ENCODE measurements around the gene PLSCR5. TPM values are rescaled to one million over a fixed set of nuclear protein-coding genes. Genes with fewer than 3 reads are reported as not detected.

The PLSCR5 gene
- total RNA-seq, 3 donors from 2014 or later = not detected

DNA sequence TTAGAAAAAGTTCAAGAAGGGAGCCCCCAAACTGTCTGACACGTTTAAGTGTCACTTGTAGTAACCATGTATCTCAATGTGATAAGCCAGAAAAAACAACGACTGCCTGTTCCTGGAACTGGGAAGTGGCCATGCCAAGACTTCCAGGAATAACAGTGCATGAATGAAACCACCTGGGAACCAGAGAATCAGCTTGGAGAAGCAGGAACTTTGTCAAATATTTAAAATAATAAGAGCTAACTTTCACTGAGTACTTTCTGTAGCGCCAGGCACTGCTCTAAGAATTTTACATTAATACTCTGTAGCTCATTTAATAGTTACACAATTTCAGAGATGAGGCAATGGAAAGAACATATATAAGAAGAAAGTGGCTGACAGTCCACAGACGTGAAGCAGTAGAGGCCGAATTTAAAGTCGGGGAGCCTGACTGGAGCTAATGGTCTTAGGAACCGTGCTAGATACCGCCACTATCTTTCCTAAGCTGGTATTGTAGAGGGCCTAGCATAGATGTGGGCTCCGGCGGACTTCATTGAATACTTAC, 61.6 kb downstream of the PLSCR5 start:
- no peak for TF ChIP-seq CTCF (IDR thresholded peaks at IDR 0.05)
- TF ChIP-seq POLR2AphosphoS5 (IDR thresholded peaks at IDR 0.05) = peak in 2 of 3 donors; percentile 41 to 49
- TF ChIP-seq POLR2A (IDR thresholded peaks at IDR 0.05) = no peak
- Histone ChIP-seq H3K9me3 (no peaks in the 10 kb centered on the region), H3K4me1 (peaks cover 0 to 7% of the 10 kb centered on the region in 2 donors), H3K27me3 (no peaks in the 10 kb centered on the region), H3K27ac (peak overlapping the region; percentile 97), H3K36me3 (no peaks in the 10 kb centered on the region), H3K4me3 (peak overlapping the region; percentile 72 to 79 (median 75))
- no peak for DNase-seq (ENCODE audit: low spot score in 2 of 2)
- intact Hi-C loops (cut with DNase I; ENCODE audit: low total_unique reads) = no loop called here

- intact Hi-C loops (cut with DNase I; ENCODE audit: low total_unique reads) = no loop called here
Observed at GRCh38 chr3:146542978-146543377, 62.2 kb downstream of the PLSCR5 start.

GRCh38 chr3:146542179-146542578, 63.0 kb downstream of the PLSCR5 start:
- DNase-seq (ENCODE audit: low spot score in 2 of 2) = no peak
- H3K4me3 ChIP-seq = peak overlapping the region; percentile 72 to 79 (median 75)
- no peaks in the 10 kb centered on the region for H3K36me3 ChIP-seq
- H3K27me3 ChIP-seq = no peaks in the 10 kb centered on the region
- intact Hi-C loops (cut with DNase I; ENCODE audit: low total_unique reads) = no loop called here
- TF ChIP-seq POLR2A (IDR thresholded peaks at IDR 0.05) (no peak), POLR2AphosphoS5 (IDR thresholded peaks at IDR 0.05) (no peak), CTCF (IDR thresholded peaks at IDR 0.05) (no peak)
- H3K27ac ChIP-seq = peak overlapping the region; percentile 72 to 97
- peaks cover 0 to 7% of the 10 kb centered on the region in 2 donors for H3K4me1 ChIP-seq
- H3K9me3 ChIP-seq = no peaks in the 10 kb centered on the region

More at GRCh38 chr3:146542978-146543377, 62.2 kb downstream of the PLSCR5 start:
- Histone ChIP-seq H3K27ac (peak overlapping the region; percentile 97), H3K4me3 (peak overlapping the region; percentile 72 to 79 (median 75)), H3K9me3 (no peaks in the 10 kb centered on the region), H3K36me3 (no peaks in the 10 kb centered on the region), H3K4me1 (peaks cover 0 to 7% of the 10 kb centered on the region in 2 donors), H3K27me3 (no peaks in the 10 kb centered on the region)
- TF ChIP-seq POLR2A (IDR thresholded peaks at IDR 0.05) (no peak), POLR2AphosphoS5 (IDR thresholded peaks at IDR 0.05) (no peak), CTCF (IDR thresholded peaks at IDR 0.05) (no peak)
- DNase-seq (ENCODE audit: low spot score in 2 of 2) = no peak

- Histone ChIP-seq H3K9me3 (no peaks in the 10 kb centered on the region), H3K36me3 (no peaks in the 10 kb centered on the region), H3K27me3 (no peaks in the 10 kb centered on the region), H3K4me1 (peaks cover 0 to 7% of the 10 kb centered on the region in 2 donors), H3K4me3 (peak overlapping the region in 2 of 3 donors; percentile 72 to 75), H3K27ac (peak overlapping the region in 1 of 2 donors; percentile 72)
- intact Hi-C loops (cut with DNase I; ENCODE audit: low total_unique reads) = no loop called here
- TF ChIP-seq POLR2AphosphoS5 (IDR thresholded peaks at IDR 0.05) = no peak
- no peak for TF ChIP-seq POLR2A (IDR thresholded peaks at IDR 0.05)
- TF ChIP-seq CTCF (IDR thresholded peaks at IDR 0.05) = no peak
- no peak for DNase-seq (ENCODE audit: low spot score in 2 of 2)
Observed at GRCh38 chr3:146540978-146541377, 64.2 kb downstream of the PLSCR5 start.

- H3K27me3 ChIP-seq = no peaks in the 10 kb centered on the region
- peak overlapping the region in 1 of 3 donors; percentile 75 for H3K4me3 ChIP-seq
- H3K27ac ChIP-seq = peak overlapping the region in 1 of 2 donors; percentile 72
- no peak for DNase-seq (ENCODE audit: low spot score in 2 of 2)
- no peaks in the 10 kb centered on the region for H3K9me3 ChIP-seq
- intact Hi-C loops (cut with DNase I; ENCODE audit: low total_unique reads) = no loop called here
- H3K4me1 ChIP-seq = peaks cover 0 to 7% of the 10 kb centered on the region in 2 donors
- TF ChIP-seq POLR2A (IDR thresholded peaks at IDR 0.05) = no peak
- TF ChIP-seq POLR2AphosphoS5 (IDR thresholded peaks at IDR 0.05) = no peak
- no peak for TF ChIP-seq CTCF (IDR thresholded peaks at IDR 0.05)
- no peaks in the 10 kb centered on the region for H3K36me3 ChIP-seq
Observed at GRCh38 chr3:146540236-146540635, 64.9 kb downstream of the PLSCR5 start.

Data from breast epithelium (tissue), 4 donors.